ENCODE data around the gene AP1B1.

DNA sequence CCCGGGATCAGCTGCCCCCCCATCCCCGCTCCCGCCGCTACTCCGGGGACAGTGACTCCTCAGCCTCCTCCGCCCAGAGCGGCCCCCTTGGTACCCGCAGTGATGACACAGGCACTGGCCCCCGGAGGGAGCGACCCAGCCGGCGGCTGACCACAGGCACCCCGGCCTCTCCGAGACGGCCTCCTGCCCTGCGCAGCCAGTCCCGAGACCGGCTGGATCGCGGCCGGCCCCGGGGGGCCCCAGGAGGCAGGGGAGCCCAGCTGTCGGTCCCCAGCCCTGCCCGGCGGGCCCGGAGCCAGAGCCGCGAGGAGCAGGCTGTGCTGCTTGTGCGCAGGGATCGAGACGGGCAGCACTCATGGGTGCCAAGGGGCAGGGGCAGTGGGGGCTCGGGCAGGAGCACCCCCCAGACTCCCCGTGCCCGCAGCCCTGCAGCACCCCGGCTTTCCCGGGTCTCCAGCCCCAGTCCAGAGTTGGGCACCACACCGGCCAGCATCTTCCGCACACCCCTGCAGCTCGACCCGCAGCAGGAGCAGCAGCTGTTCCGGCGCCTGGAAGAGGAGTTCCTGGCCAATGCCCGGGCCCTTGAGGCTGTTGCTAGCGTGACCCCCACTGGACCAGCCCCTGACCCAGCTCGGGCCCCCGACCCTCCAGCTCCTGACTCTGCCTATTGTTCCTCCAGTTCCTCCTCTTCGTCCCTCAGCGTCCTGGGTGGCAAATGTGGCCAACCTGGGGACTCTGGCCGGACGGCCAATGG is 76.7 kb downstream of the AP1B1 start:
- TF ChIP-seq CTCF (IDR thresholded peaks at IDR 0.05) (no peak), POLR2A (IDR thresholded peaks at IDR 0.05) (no peak)

All from esophagus squamous epithelium (tissue), 4 donors.